ENCODE results near the gene DUOXA2. TPM values are rescaled to one million over a fixed set of nuclear protein-coding genes. Genes with fewer than 3 reads are reported as not detected.

Gene DUOXA2
- polyA plus RNA-seq, 2 of the 4 experiments (the other 2 are of a cell fraction) = not detected

GRCh38 chr15:45089712-45090373 is 24.3 kb upstream of the DUOXA2 start:
- H3K27ac ChIP-seq = no peak overlapping the region
- FAIRE-seq (no peak), DNase-seq (ENCODE audit: low read depth in 1 of 2, low spot score in 1 of 2) (no peak), ATAC-seq (no peak)
- TF ChIP-seq NR3C1 (IDR thresholded peaks at IDR 0.05) = no peak
- TF ChIP-seq ESRRA (IDR thresholded peaks at IDR 0.05; ENCODE audit: borderline replicate concordance, low read length) = no peak
- no peak for TF ChIP-seq HOXB5 (CRISPR knock-in tag; IDR thresholded peaks at IDR 0.05)
- no peak for TF ChIP-seq MAX (IDR thresholded peaks at IDR 0.05)
- no peak for TF ChIP-seq RCOR1 (IDR thresholded peaks at IDR 0.05; ENCODE audit: low read depth, low read length)
- TF ChIP-seq, protein P1, sequence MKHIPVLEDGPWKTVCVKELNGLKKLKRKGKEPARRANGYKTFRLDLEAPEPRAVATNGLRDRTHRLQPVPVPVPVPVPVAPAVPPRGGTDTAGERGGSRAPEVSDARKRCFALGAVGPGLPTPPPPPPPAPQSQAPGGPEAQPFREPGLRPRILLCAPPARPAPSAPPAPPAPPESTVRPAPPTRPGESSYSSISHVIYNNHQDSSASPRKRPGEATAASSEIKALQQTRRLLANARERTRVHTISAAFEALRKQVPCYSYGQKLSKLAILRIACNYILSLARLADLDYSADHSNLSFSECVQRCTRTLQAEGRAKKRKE (CRISPR knock-in tag; IDR thresholded peaks at IDR 0.05; ENCODE audit: low read depth) = no peak
- no peak for TF ChIP-seq MAZ (IDR thresholded peaks at IDR 0.05; ENCODE audit: borderline replicate concordance, low read depth, low read length)
- TF ChIP-seq ZC3H11A (IDR thresholded peaks at IDR 0.05) = no peak
- TF ChIP-seq, protein P2, sequence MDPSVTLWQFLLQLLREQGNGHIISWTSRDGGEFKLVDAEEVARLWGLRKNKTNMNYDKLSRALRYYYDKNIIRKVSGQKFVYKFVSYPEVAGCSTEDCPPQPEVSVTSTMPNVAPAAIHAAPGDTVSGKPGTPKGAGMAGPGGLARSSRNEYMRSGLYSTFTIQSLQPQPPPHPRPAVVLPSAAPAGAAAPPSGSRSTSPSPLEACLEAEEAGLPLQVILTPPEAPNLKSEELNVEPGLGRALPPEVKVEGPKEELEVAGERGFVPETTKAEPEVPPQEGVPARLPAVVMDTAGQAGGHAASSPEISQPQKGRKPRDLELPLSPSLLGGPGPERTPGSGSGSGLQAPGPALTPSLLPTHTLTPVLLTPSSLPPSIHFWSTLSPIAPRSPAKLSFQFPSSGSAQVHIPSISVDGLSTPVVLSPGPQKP (IDR thresholded peaks at IDR 0.05; ENCODE audit: low read depth, low read length) = no peak
- no peak for TF ChIP-seq CEBPB (IDR thresholded peaks at IDR 0.05)
- no peak for TF ChIP-seq RAD21 (conservative IDR thresholded peaks at IDR 0.05 in 1 of 2, IDR thresholded peaks at IDR 0.05 in 1 of 2)
- no peak for TF ChIP-seq FOXS1 (CRISPR knock-in tag; IDR thresholded peaks at IDR 0.05)
- TF ChIP-seq PHF8 (IDR thresholded peaks at IDR 0.05; ENCODE audit: borderline replicate concordance, low read depth) = no peak
- no peak for TF ChIP-seq POLR2A (IDR thresholded peaks at IDR 0.05; ENCODE audit: low read length)
- TF ChIP-seq, protein P3, sequence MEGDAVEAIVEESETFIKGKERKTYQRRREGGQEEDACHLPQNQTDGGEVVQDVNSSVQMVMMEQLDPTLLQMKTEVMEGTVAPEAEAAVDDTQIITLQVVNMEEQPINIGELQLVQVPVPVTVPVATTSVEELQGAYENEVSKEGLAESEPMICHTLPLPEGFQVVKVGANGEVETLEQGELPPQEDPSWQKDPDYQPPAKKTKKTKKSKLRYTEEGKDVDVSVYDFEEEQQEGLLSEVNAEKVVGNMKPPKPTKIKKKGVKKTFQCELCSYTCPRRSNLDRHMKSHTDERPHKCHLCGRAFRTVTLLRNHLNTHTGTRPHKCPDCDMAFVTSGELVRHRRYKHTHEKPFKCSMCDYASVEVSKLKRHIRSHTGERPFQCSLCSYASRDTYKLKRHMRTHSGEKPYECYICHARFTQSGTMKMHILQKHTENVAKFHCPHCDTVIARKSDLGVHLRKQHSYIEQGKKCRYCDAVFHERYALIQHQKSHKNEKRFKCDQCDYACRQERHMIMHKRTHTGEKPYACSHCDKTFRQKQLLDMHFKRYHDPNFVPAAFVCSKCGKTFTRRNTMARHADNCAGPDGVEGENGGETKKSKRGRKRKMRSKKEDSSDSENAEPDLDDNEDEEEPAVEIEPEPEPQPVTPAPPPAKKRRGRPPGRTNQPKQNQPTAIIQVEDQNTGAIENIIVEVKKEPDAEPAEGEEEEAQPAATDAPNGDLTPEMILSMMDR (IDR thresholded peaks at IDR 0.05) = no peak
- TF ChIP-seq TP53 (CRISPR knock-in tag; IDR thresholded peaks at IDR 0.05) = no peak
- no peak for TF ChIP-seq REST (IDR thresholded peaks at IDR 0.05)
- TF ChIP-seq HOXB13 (CRISPR knock-in tag; IDR thresholded peaks at IDR 0.05; ENCODE audit: low read depth) = no peak
- no peak for TF ChIP-seq BCL3 (IDR thresholded peaks at IDR 0.05)
- H3K4me1 ChIP-seq = peaks cover 4% of the 10 kb centered on the region; the same call in 1 of the 3 replicates
- no peaks in the 10 kb centered on the region for H3K9me3 ChIP-seq
- CTCF ChIA-PET = interaction anchor here (0.8 kb wide), 1 partner anchor 53 kb away, joined by 3 read pairs; no protein-coding TSS in a partner anchor
- no peak overlapping the region for H3K4me2 ChIP-seq
- 37% methylated on average over 3 of the region's 3 CpGs for WGBS (ENCODE audit: missing lambda C conversion rate)
- POLR2A ChIA-PET = interaction anchor here (1.8 kb wide), 1 partner anchor 67 kb away, joined by 5 read pairs; the partner anchor contains the start of gene SORD
- H3K4me3 ChIP-seq = no peak overlapping the region
